K562 (cell line): ENCODE measurements around the gene ASIP. TPM values are rescaled to one million over a fixed set of nuclear protein-coding genes. Genes with fewer than 3 reads are reported as not detected.

ENCODE experiments used
- ATAC-seq: fragments of 200-7000 bp; cut with Tn5 transposase; 3 replicates; pipeline ENCODE4 v1.9.1; 2020; ENCODE audit warnings: moderate library complexity
- BruUV-seq: library from RNA; stranded (reverse); fragments of 400-500 nt; replicated peaks from 2 replicates; lab custom pipeline; 2021; lab: Mats Ljungman, UMichigan
- CTCF ChIA-PET: fragments of 300-600 bp; formaldehyde crosslinking; extraction: SDS; loops from one replicate; lab custom pipeline; 2021; ENCODE audit warnings: low intra/inter-chr PET ratio; lab: Yijun Ruan, JAX
- POLR2A ChIA-PET: fragments of 300-600, 350-650 bp; sonication (Branson Sonifier 250); formaldehyde crosslinking; extraction: SDS; loops from one replicate; lab custom pipeline; 2021; ENCODE audit warnings: antibody characterized with exemption, inconsistent platforms; lab: Yijun Ruan, JAX
- DNase-seq, 4 experiments: peaks; one replicate each; pipeline versions ENCODE4 v3.0.0 to v3.0.0-alpha.2; 2011 to 2018; ENCODE audit warnings: low spot score in 3 of 4, mixed read lengths in 3 of 4; ENCODE audit errors: extremely low read depth in 1 of 4
- FAIRE-seq: peaks from 2 replicates; lab custom pipeline; 2011; peaks lifted over from hg19 to GRCh38; lab: Jason Lieb, UNC
- H2AFZ ChIP-seq: 2 replicates; pipeline ENCODE4 v1.6.0; 2011; ENCODE audit warnings: low read depth, low read length, control low read depth, inconsistent platforms
- H3K27ac ChIP-seq: fragments of 200-600 bp; 3 replicates; pipeline ENCODE4 v1.8.0; 2011; ENCODE audit warnings: low read depth, mild to moderate bottlenecking, control low read depth, inconsistent platforms, low read length, moderate library complexity, mixed read lengths; ENCODE audit errors: extremely low read depth
- H3K27me3 ChIP-seq, 2 experiments: fragments of 300-600 bp in 1 of 2; 2 replicates in 1 of 2; 3 replicates in 1 of 2; pipeline versions ENCODE4 v1.6.0 to v1.8.0; 2011; ENCODE audit warnings: inconsistent platforms in 2 of 2, low read length in 2 of 2, mild to moderate bottlenecking in 1 of 2, mixed read lengths in 1 of 2, moderate library complexity in 1 of 2; ENCODE audit not compliant: control insufficient read depth in 2 of 2, insufficient read depth in 2 of 2
- H3K36me3 ChIP-seq: fragments of 300-600 bp; 3 replicates; pipeline ENCODE4 v1.8.0; 2011; ENCODE audit warnings: mild to moderate bottlenecking, low read length, inconsistent platforms; ENCODE audit not compliant: control insufficient read depth, insufficient read depth
- H3K4me1 ChIP-seq, 2 experiments: fragments of 200-600 bp in 1 of 2; replicated peaks in 1 of 2; 2 replicates in 1 of 2; 3 replicates in 1 of 2; pipeline versions ENCODE4 v1.5.1 to v1.8.0; 2011; ENCODE audit warnings: inconsistent platforms in 2 of 2, low read length in 2 of 2, mild to moderate bottlenecking in 1 of 2, mixed read lengths in 1 of 2, moderate library complexity in 1 of 2; ENCODE audit not compliant: control insufficient read depth in 2 of 2, insufficient read depth in 2 of 2
- H3K4me2 ChIP-seq: 2 replicates; pipeline ENCODE4 v1.6.1; 2011; ENCODE audit warnings: low read length, control low read depth, inconsistent platforms, mixed read lengths; ENCODE audit not compliant: insufficient read depth
- H3K4me3 ChIP-seq: fragments of 200-600 bp; sonication (generic), shearing (Covaris generic); 2 replicates; pipeline ENCODE4 v1.5.1; 2016; ENCODE audit warnings: control low read depth, inconsistent platforms
- H3K79me2 ChIP-seq: fragments of 200-600 bp; 3 replicates; pipeline ENCODE4 v1.8.0; 2011; ENCODE audit warnings: low read length, inconsistent platforms; ENCODE audit not compliant: control insufficient read depth, insufficient read depth
- H3K9ac ChIP-seq, 2 experiments: 2 replicates each; pipeline versions ENCODE4 v1.6.0 to v1.6.1; 2011; ENCODE audit warnings: low read depth in 2 of 2, low read length in 2 of 2, control low read depth in 1 of 2, inconsistent platforms in 1 of 2, mild to moderate bottlenecking in 1 of 2, mixed read lengths in 1 of 2; ENCODE audit not compliant: insufficient read depth in 1 of 2
- H3K9me1 ChIP-seq: one replicate; pipeline ENCODE4 v1.6.0; 2011; ENCODE audit warnings: inconsistent platforms, mild to moderate bottlenecking, low read length, moderate library complexity; ENCODE audit not compliant: control insufficient read depth, insufficient read depth
- H3K9me3 ChIP-seq: replicated peaks from 2 replicates; pipeline ENCODE4 v1.5.1; 2011; ENCODE audit warnings: low read depth, low read length, inconsistent platforms; ENCODE audit not compliant: control insufficient read depth, insufficient read depth
- H4K20me1 ChIP-seq: replicated peaks from 2 replicates; pipeline ENCODE4 v1.6.1; 2011; ENCODE audit warnings: low read length, inconsistent platforms, mixed read lengths; ENCODE audit not compliant: control insufficient read depth, insufficient read depth
- CREB1 ChIP-seq, 2 experiments: sonication (generic) in 1 of 2; formaldehyde crosslinking in 1 of 2; IDR thresholded peaks; 2 replicates each; pipeline versions ENCODE4 v1.6.1 to v1.8.0; 2012 to 2022; ENCODE audit warnings: inconsistent platforms in 1 of 2, mild to moderate bottlenecking in 1 of 2, missing genetic modification reagents in 1 of 2, moderate library complexity in 1 of 2
- DMBX1 ChIP-seq: fragments of 250-450 bp; sonication (Bioruptor Pico); IDR thresholded peaks from 2 replicates; pipeline ENCODE4 v1.8.0; 2022; ENCODE audit warnings: inconsistent platforms, mild to moderate bottlenecking, moderate library complexity, borderline replicate concordance
- GTF2F1 ChIP-seq: IDR thresholded peaks from 2 replicates; pipeline ENCODE4 v1.6.1; 2011; ENCODE audit warnings: low read depth, low read length, improper control_type of control experiment
- RB1 ChIP-seq: fragments of 450-650 bp; IDR thresholded peaks from 2 replicates; pipeline ENCODE4 v1.6.1; 2017; ENCODE audit warnings: low read depth, mild to moderate bottlenecking
- REST ChIP-seq, 2 experiments: fragments of 450-650 bp; formaldehyde crosslinking in 1 of 2; IDR thresholded peaks; 2 replicates each; pipeline versions ENCODE4 v1.4.0 to v1.6.1; 2014 to 2020; ENCODE audit warnings: mild to moderate bottlenecking in 2 of 2, borderline replicate concordance in 1 of 2, low read depth in 1 of 2
- SMAD1 ChIP-seq: fragments of 150-350 bp; IDR thresholded peaks from 2 replicates; pipeline ENCODE4 v1.6.1; 2014; ENCODE audit warnings: low read length, low read depth; ENCODE audit not compliant: partially characterized antibody
- ZKSCAN1 ChIP-seq: fragments of 150-350 bp; IDR thresholded peaks from 2 replicates; pipeline ENCODE4 v1.6.1; 2016; ENCODE audit warnings: low read depth, low read length
- ZNF444 ChIP-seq: fragments of 250-450 bp; sonication (Bioruptor Pico); IDR thresholded peaks from 2 replicates; pipeline ENCODE4 v1.4.0; 2020; ENCODE audit warnings: mild to moderate bottlenecking, moderate library complexity
- ZNF717 ChIP-seq: fragments of 250-450 bp; sonication (Bioruptor Pico); IDR thresholded peaks from 2 replicates; pipeline ENCODE4 v1.5.0; 2021
- WGBS: fragments of 100-300 bp; shearing (Covaris generic); methylation state at CpG from one replicate; pipeline ENCODE4 v1.1.6; 2016; ENCODE audit warnings: low coverage, mixed read lengths; ENCODE audit not compliant: insufficient coverage; ENCODE audit errors: missing lambda C conversion rate; 5-methylcytosine and 5-hydroxymethylcytosine counted together
- in situ Hi-C: fragments of 300-500 bp; cut with MboI; formaldehyde crosslinking; loops from 4 replicates; pipeline ENCODE4 v1.15.0; 2018; ENCODE audit warnings: inconsistent platforms, mixed read lengths
- intact Hi-C: fragments of 100-400 bp; cut with micrococcal nuclease; formaldehyde crosslinking; loops from 2 replicates; pipeline ENCODE4 v1.14.2; 2022
- polyA plus RNA-seq, 8 experiments: library from polyadenylated mRNA; depleted of rRNA in 4 of 8; stranded (reverse) in 5 of 8; unstranded in 3 of 8; fragments of >200 nt; fragmentation: Nextera tagmentation in 2 of 8; fragmentation: Illumina TruSeq in 1 of 8; extraction: Ambion mirVana in 2 of 8; extraction: Trizol in 1 of 8; gene quantifications; 2 replicates each; pipeline versions ENCODE4 v1.2.1 to v1.2.3, GENCODE V29; 2011 to 2014; ENCODE audit warnings: inconsistent platforms in 1 of 8, missing spikeins in 1 of 8
- total RNA-seq, 7 experiments: library from RNA; depleted of rRNA in 6 of 7; stranded (reverse); fragments of >200 nt in 6 of 7; fragmentation: Illumina TruSeq in 2 of 7; extraction: Trizol in 2 of 7; gene quantifications; 2 replicates each; pipeline versions ENCODE4 v1.2.1 to v1.2.3, GENCODE V29; 2011 to 2021; ENCODE audit warnings: low replicate concordance in 1 of 7

Gene ASIP
- total and polyA plus RNA-seq, 9 of the 15 experiments (the other 6 are each of a cell fraction or from before 2014, with no cell fraction given), result not detected

GRCh38 chr20:34268145-34268544, 26.9 kb downstream of the ASIP start:
- 98% methylated on average over 11 of the region's 12 CpGs for WGBS
- Histone ChIP-seq H3K4me2 (no peak overlapping the region), H3K4me1 (peaks cover 0 to 6% of the 10 kb centered on the region in 2 experiments; a peak in 1 of 5 replicates)
- TF ChIP-seq DMBX1 (CRISPR knock-in tag), result no peak
- no peak for TF ChIP-seq ZKSCAN1
- TF ChIP-seq RB1, result no peak
- TF ChIP-seq SMAD1, result no peak
- no peak for TF ChIP-seq ZNF717 (CRISPR knock-in tag)
- no peak for TF ChIP-seq GTF2F1
- TF ChIP-seq REST (IDR thresholded peaks at IDR 0.05; ENCODE audit: borderline replicate concordance), result no peak
- no peak for TF ChIP-seq REST (CRISPR knock-in tag; IDR thresholded peaks at IDR 0.05; ENCODE audit: low read depth)
- TF ChIP-seq CREB1 (IDR thresholded peaks at IDR 0.05), result no peak
- TF ChIP-seq CREB1 (CRISPR knock-in tag; IDR thresholded peaks at IDR 0.05), result no peak
- no peak for TF ChIP-seq ZNF444 (CRISPR knock-in tag)
- TF ChIP-seq, all 486 proteins: peak for 0
- Histone ChIP-seq H3K9me3 (no peaks in the 10 kb centered on the region), H4K20me1 (no peaks in the 10 kb centered on the region), H3K9me1 (no peaks in the 10 kb centered on the region), H3K9ac (no peak overlapping the region), H2AFZ (no peak overlapping the region), H3K4me3 (no peak overlapping the region), H3K27me3 (no peaks in the 10 kb centered on the region), H3K36me3 (peaks cover 34% of the 10 kb centered on the region; the same call in 2 of the 3 replicates), H3K79me2 (no peaks in the 10 kb centered on the region), H3K27ac (no peak overlapping the region)
- DNase-seq (no peak), ATAC-seq (no peak), FAIRE-seq (no peak)
- intact Hi-C loops (no loop called here), in situ Hi-C loops (no loop called here)
- no TSS peak for BruUV-seq
- CTCF ChIA-PET, result no interaction called here
- POLR2A ChIA-PET, result interaction anchor here (0.9 to 1.4 kb wide), 3 partner anchors 9 to 13 kb away, joined by 3 to 5 read pairs (median 3); no protein-coding TSS in a partner anchor
